Umbilical cord (tissue), 2 donors: ENCODE data around the gene LARP1. TPM values are rescaled to one million over a fixed set of nuclear protein-coding genes. Genes with fewer than 3 reads are reported as not detected.
"Not testable (repeated sequence)": the region's sequence is repeated elsewhere in the genome, so short reads cannot be mapped to it uniquely, and the experiment has no call there.

Source experiments
- DNase-seq: peaks from one replicate; pipeline ENCODE4 v3.0.0-alpha.2; 2015; ENCODE audit warnings: low spot score
- total RNA-seq: library from RNA; depleted of rRNA; stranded (reverse); fragments of >200 nt; gene quantifications from one replicate; pipeline ENCODE4 v1.2.3, GENCODE V29; 2014; ENCODE audit warnings: low replicate concordance; ENCODE audit not compliant: insufficient read depth

The LARP1 gene
- total RNA-seq, 1 donor from 2014 or later, result 24.8 TPM

DNA sequence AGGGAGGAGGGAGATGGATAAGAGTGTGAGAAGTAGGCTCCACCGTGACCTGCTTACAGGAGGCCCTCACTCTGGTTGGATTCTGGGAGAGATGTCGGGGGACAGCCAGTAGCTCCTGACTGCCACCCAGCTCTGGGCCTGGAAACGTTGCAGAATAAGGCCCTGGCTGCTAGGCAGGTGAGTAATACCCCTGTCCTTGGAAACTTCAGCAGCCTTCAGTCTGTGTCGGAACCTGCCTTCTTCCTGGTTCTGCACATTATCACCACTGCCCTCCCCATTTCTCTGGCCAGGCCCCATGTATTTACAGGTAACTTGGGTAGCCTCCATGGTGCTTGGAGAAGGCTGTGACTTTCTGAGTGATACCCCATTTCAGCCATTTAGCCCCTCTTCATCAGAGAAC, 68.4 kb downstream of the LARP1 start:
- DNase-seq, result no peak

- DNase-seq, result no peak
These were observed 68.9 kb downstream of the LARP1 start for GRCh38 chr5:154824070-154824469.

DNA sequence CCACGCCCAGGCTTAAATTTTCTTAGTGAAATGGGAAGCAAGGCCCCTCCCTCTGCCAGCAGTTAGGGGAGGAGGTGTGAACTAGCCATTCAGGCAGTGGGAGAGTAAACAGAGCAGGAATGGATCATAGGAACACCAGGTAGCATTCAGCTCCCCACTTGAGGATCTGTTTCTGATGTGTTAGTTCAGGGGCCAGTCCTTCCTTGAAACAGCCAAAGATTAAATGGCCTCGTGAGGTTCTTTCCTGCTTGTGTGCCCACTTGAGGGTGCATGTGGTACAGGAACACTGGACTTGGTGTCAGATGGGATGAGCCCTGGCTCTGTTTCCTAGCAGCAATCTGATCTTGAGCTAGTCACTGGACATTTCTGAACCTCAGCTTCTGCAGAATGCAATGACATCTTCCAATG, 74.0 kb downstream of the LARP1 start:
- no peak for DNase-seq

DNA sequence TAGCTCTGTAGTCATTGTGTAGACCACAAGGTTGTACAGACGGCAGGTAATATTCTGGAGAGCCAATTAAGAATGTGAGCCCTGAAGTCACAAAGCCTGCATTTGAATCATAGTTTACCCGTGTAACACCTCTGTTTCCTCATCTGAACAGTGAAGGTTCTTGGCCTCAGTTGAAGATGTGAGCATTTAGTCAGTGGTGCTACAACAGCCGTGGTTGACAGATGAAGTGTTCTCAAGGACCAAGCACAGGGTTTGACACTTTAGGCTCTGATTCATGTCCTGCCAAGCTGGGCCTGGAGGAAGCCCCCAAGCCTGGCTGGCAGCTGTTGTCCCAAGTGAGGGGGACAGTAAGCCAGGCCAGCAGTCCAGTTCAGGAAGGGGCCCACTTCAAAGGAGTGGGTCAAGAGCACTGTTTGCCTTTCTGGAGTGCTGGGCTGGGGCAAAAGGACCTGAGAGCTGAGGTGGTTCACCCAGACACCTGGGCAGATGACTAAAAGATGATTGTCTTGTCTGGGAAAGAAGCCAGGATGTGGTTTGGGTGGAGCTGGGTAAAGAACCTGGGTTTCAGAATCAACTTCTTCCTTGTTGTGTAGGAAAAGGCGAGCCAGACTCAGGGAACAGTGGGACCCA, 74.5 kb downstream of the LARP1 start:
- no peak for DNase-seq

GRCh38 chr5:154830219-154830595, 75.0 kb downstream of the LARP1 start:
- DNase-seq, result no peak

GRCh38 chr5:154830596-154830995, 75.4 kb downstream of the LARP1 start:
- no peak for DNase-seq

- DNase-seq, result no peak
These were observed 76.3 kb downstream of the LARP1 start for GRCh38 chr5:154831451-154831850.

DNA sequence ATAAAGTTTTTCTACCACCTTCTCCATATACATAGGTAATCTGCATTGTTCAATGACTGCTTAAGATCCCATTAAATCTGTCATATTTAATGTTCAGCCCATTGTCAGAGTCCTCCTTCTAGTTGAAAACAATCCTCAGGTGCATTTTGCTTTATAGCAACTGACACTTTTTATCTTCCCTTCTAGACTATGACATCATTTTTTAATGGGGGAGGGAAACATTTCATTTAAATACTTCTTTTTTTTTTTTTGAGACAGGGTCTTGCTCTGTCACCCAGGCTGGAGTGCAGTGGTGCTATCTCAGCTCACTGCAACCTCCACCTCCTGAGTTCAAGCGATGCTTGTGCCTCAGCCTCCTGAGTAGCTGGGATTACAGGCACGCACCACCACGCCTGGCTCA, 77.6 kb downstream of the LARP1 start:
- not testable (repeated sequence) for DNase-seq

- no peak for DNase-seq
These were observed 78.9 kb downstream of the LARP1 start for GRCh38 chr5:154834053-154834452.

DNA sequence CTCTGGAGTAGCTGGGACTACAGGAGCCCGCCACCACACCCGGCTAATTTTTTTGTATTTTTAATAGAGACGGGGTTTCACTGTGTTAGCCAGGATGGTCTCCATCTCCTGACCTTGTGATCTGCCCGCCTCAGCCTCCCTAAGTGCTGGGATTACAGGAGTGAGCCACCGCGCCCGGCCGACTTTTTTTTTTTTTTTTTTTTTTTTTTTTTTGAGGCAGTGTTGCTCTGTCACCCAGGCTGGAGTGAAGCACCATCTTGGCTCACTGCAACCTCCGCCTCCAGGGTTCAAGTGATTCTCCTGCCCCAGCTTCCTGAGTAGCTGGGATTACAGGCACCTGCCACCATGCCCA, 80.5 kb downstream of the LARP1 start:
- DNase-seq, result not testable (repeated sequence)

DNA sequence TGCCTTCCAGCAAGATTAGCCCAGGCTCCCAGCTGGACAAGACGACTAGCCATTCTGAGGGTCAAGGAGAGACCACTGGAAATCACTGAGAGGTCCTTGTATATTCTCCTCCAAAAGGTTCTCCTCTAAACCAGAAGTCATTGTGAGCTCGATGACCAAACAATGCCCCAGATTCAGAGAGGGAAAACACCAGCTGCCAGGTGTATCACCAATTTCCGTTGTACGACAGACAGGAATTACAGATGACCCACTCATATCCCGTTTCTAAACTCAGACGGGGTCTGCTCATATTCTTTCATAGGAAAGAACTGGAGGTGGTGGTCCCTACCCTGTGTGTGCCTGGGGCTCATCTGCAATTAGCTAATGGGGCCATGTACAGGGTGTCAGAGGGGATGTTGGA, 81.0 kb downstream of the LARP1 start:
- DNase-seq, result no peak

DNA sequence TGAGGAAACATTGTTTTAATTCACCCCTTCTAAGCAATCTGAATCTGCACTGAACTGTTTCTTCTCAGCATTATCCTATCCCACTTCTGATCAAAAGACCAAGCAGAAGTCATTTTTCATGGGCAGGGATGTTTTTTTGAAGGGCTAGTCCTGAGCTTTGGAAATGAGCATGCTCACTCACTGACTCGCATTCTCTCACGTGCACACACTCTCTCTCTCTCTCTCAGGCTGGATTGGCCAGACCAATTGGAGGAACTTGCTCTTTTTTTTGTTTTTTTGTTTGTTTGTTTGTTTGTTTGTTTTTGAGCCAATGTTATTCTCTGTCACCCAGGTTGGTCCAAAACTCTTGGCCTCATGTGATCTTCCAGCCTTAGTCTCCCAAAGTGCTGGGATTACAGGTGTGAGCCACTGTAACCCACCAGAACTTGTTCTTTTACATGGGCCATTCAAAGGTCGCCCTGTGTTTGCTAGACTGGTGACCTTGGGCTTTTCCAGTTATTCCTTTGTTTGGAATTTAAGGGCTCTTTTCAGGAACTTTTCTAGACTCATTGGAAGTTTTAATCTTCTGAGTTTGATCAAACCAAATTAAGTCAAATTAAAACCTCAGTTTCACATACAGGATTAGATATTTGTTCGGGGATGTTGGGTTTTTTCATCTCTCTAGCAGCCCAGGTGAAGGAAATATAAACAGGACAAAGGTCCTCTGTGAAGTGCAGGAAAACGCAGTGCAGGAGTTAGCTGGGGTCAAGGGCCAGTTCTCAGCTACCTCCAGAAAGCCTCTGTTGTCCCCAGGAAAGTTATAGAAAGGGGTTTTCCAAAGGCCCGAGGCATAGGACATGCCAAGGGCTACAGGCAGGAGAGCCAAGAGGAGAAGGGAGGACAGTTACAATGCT, 82.1 kb downstream of the LARP1 start:
- DNase-seq, result no peak

- DNase-seq, result no peak
These were observed 85.5 kb downstream of the LARP1 start for GRCh38 chr5:154840435-154841272.

- no peak for DNase-seq
These were observed 86.1 kb downstream of the LARP1 start for GRCh38 chr5:154841273-154841661.

- DNase-seq, result no peak
These were observed 87.7 kb downstream of the LARP1 start for GRCh38 chr5:154842689-154843530.

DNA sequence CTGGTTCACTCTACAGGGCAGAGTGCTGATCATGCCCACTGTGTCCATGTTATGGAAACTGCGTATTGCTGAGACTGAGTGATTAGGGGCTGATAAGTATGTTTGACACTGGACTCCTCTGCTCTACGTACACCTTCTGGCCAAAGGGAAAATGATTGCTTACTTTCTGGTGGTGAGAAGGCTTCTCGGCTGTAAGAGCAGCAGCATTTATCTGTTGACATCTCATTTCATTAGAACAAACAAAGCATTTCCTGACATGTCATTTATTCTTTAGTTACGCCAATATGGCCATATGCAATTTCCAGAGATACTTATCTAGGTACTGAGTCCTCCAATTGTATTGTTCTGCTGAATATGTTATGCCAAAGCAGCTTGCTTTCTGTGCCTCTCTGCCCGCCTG, 89.6 kb downstream of the LARP1 start:
- DNase-seq, result no peak

DNA sequence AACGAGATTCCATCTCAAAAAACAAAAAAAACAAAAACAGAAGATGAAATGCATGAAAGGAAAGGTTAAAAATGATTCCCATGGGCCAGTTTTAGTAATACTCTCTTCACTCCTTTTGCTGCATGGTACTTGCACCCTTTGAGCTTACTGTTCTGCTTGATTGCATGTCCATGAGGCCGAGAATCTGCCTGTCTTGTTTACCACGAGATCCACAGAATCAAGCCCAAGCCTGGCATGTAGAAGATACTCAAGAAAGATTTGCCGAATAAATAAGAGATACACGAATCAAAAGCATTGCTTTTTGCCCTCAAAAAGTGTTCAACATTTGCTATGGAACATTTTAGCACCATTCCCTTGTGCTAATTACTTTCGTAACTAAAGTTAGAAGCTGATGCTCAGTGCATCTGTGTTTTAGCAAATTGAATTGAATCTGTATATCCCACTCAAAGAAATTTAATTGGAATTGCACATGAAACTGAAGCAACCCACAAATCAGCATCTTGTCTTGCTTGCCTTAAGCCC, 94.1 kb downstream of the LARP1 start:
- no peak for DNase-seq

DNA sequence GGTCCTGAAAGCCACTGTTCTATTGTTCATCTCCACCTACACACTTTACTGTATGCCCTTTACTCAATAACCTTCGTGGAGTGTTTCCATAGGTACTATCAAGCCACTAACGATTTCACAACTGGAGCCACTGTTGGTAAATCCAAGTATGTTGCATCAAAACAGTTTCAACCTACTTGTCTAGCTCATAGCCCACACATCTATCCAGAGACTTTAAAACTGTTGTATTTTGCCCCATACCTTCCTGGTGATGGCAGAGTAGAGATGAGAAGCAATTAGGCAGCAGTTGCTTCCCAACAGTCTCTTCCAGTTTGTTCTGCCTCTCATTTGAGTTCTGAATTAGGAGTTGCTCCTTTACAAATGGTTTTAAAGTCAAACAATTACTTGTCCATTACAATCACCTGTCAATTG, 94.6 kb downstream of the LARP1 start:
- peak; percentile 44 for DNase-seq

- DNase-seq, result peak; percentile 96
These were observed 95.3 kb downstream of the LARP1 start, which contains the start of gene FAXDC2 for GRCh38 chr5:154850255-154851062. Gene FAXDC2, minus strand, starts transcription at chr5:154850603. Its CDS starts 12,425 bp downstream, at chr5:154838178.

DNA sequence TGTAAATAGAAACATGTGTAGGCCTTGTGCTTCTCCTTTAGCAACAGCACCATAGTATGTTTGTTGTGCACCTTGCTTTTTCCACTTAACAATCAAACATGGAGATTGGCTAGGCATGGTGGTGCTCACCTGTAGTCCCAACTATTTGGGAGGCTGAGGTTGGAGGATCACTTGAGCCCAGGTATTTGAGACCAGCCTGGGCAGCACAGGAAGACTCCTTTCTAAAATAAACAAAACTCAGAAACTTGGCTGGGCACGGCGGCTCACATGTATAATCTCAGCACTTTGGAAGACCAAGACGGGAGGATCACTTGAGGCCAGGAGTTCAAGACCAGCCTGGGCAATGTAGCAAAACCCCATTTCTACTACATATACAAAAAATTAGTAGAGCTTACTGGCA, 96.2 kb downstream of the LARP1 start:
- no peak for DNase-seq
